RCC 7860 (cell line): Measurements from ENCODE around the gene ACACA.

Experiments used
- DNase-seq: peaks from one replicate; pipeline ENCODE4 v3.0.0-alpha.2; 2015; ENCODE audit warnings: low spot score
- FAIRE-seq: peaks from 2 replicates; lab custom pipeline; 2012; peaks lifted over from hg19 to GRCh38; lab: Jason Lieb, UNC

The ACACA gene

DNA sequence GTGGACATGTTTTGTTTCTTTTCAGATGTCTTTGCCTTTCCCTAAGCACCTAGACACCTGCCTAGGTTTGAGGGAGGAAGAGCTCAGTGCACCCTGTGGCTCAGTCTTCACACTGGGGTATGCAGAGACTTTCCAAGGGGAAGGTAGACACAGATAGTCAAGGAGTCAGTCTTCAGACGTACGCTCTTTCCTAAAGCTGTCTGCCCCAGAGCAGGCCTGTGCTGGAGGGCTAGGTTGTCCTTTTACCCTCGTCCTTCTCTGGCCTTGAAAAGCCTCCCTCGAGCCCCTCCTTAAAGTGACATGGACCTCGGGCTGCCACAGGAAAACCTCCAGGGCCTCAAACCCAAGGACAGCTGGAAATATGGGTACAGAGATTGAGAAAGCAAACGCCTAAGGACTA is 354.2 kb downstream of the ACACA start:
- FAIRE-seq: no peak

DNA sequence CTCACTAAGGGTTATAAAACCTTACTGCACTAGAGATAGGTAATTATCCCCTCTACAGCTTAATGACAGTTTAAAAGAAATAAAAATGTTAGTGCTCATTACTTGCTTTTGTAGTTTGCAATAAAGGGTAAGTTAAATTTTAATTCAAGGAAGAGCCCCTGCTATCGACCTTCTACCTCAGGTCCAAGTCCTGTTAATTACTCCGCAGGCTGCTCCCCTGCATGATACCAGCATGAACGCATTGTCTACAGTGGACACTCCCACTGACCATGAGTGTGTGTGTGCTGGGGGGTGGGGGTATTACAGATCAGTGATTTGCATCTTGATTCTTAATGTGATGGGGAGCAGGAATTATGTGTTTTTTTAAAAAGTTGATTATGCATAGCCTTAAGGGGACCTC is 354.8 kb downstream of the ACACA start:
- no peak for DNase-seq
- no peak for FAIRE-seq

More for the DNA sequence above, 354.2 kb downstream of the ACACA start:
- no peak for DNase-seq

DNA sequence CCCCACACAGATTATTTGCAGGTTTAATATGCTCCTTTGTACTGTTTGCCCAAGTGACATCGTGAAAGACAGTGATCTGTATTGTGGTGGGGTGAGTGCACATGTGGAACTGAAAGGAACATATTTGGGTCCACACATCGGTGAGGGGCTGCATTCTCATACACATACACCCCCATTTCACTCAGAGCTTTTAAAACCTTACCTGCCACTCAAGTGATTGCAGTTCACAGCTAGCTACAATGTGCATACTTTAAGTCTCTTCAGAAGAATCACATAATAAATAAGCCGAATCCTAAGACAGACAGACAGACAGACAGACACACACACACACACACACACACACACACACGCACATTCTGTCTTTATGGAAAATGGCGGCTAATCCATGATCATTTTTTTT is 355.3 kb downstream of the ACACA start:
- no peak for FAIRE-seq
- no peak for DNase-seq

DNA sequence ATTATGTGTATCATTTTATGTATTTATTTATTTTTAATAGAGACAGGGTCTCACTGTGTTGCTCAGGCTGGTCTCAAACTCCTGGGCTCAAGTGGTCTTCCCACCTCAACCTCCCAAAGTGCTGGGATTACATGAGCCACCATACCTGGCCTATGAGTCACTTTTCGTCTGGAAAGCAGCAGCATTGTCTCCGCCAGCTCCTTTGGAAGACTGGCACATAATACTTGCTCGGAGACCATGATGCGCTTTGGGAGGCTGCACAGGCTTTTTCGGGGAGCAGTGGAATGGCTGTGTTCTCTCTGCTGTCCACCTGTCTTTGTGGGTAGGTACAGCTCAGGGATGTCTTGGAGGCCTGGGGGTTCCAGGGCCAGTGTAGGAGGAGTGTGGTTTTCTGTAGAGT is 355.7 kb downstream of the ACACA start:
- no peak for FAIRE-seq

DNA sequence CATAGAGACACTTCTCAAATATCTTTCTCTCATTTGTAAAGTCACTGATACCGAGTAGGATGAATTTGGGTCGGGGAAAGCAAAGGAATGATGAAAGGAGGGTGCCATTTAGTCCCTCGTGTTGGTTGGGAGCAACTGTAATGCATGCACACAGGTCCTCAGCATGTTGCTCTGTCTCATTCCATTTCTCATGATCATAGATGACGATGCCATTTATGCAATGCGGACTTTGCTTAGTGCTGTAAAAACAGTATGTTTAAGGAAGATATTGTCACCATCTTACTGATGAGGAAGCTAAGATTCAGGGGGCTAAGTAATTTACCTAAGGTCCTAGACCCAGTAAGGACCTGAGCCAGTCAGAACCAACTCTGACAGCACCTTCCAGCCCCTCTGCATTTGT is 357.8 kb downstream of the ACACA start:
- FAIRE-seq (no peak), DNase-seq (no peak)

More for the DNA sequence above, 355.7 kb downstream of the ACACA start:
- no peak for DNase-seq

DNA sequence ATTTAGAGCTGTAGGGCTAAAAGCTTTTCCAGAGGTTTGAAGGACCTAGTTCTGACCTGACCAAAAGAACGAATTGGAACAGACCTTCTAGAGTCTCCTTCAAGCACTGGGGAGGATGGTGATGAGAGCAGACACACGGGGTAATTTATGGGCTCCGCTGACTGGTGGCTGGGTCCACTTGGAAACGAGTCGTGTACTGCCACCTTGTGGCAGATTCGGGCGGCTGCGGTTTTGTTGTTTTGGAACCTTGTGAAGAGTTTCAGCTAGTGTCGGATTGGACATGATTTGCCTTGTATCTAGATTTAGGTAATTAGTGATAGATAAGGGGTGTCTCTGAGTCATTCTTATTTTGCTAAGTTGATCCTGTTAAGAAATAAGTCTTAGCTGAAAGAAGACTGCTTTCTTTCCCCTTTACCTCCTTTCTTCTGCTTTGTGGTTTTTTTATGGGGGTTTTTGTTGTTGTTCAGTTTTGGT is 359.0 kb downstream of the ACACA start:
- DNase-seq (peak; percentile 64), FAIRE-seq (no peak)

DNA sequence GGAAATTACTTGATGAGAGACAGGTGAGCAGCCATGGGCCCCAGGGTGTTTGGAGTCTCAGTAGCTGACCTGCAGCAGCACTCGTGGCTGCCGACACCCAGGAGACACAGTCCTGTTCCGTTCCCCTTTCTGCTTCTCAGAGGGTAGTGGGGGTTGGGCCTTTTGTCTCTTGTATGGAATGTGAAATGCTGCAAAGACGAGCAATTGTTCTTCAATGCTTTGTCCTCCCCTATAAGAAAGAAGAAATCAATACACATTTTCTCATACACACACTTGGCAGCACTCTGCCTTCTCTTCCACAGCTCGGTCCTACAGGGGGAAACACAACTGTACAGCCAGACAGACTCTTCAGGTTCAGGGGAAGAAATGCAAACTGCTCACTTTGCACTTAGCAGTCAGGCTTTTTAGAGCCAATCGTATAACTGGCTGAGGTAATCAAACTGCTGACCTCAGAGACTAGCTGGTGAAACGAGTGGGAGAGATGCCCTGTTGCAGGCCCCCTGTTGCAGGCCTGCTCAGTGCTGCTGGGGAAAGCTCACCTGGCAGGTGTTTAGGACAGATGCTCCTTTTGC is 361.2 kb downstream of the ACACA start:
- no peak for FAIRE-seq

DNA sequence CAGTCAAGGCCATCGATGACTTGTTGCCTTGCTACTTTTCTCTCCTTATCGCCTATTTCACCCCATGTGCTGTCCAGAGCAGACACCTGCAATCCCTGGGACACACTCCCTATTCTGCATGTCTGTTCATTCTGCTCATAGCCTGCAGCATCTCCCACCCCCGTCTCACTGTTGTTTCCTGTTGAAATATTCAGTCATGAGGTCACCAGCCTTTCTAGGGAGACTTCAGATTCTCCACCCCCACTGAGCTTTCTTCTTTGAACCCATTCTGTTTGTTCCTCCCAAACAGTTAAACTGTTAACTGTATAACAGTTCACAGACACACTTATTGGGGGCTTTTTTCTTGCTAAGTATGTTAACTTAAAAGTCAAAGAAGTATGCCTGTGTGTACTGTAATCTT is 363.4 kb downstream of the ACACA start:
- no peak for FAIRE-seq

More for the DNA sequence above, 361.2 kb downstream of the ACACA start:
- no peak for DNase-seq

DNA sequence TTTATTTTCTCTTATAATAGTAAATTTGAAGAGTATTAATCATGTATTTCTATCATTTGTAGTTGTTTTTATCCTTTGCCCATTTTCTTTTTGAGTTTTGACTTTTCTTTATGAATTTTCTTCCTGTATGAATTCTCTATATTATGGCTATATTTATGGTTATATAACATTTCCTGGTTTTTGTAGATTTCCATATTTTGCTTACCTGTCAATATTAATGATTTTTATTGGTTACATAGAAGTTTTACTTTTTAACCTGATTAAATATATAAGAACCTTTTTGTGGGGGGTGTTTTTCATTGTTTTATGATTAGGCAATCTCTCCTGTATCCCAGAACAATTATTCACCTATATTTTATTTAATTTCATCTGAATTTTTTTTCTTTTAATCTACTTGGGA is 364.7 kb downstream of the ACACA start:
- FAIRE-seq (no peak), DNase-seq (no peak)

More for the DNA sequence above, 363.4 kb downstream of the ACACA start:
- DNase-seq: no peak

DNA sequence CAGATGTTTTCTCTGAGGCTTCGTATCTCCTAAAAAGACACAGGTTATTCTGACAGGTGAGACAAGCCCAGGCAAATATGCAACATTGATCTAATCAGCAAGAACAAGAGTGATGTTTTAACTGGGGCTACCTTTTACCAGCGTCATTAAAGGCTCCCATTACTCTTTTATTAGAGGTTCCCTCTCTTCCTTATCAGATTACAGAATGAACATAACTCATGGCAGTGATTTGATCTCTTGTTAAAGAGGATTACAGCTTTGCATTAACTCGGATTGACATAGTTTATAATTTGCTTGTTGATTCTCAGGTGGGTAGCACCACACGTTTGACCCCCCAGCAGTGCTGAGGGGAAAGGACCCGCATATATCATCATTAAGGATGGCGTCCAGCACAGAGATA is 367.4 kb downstream of the ACACA start:
- DNase-seq: no peak
- no peak for FAIRE-seq

DNA sequence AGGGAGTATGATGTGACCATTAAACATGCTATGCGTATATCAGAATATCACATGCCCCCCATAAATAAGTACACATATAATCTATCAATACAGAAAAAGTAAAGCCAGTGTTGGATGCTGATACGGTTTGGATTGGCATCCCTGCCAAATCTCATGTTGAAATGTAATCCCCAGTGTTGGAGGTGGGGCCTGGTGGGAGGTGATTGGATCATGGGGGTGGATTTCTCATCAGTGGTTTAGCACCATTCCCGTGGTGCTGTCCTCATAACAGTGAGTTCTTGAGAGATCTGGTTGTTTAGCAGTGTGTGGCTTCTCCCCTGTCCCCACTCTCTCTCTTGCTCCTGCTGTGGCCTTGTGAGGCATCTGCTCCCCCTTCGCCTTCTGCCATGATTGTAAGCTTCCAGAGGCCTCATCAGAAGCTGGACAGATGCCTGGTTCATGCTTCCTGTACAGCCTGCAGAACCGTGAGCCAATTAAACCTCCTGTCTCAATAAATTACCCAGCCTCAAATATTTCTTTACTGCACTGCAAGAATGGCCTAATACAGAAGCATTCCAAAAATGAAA is 369.0 kb downstream of the ACACA start:
- FAIRE-seq: no peak
- no peak for DNase-seq
